H1 (cell line): Measurements from ENCODE around the gene TPBGL. TPM values are rescaled to one million over a fixed set of nuclear protein-coding genes. Genes with fewer than 3 reads are reported as not detected.

Source experiments
- ATF2 ChIP-seq: IDR thresholded peaks from 2 replicates; pipeline ENCODE4 v1.6.1; 2012; ENCODE audit warnings: low read length, inconsistent platforms
- BCL11A ChIP-seq, 2 experiments: IDR thresholded peaks; one replicate each; pipeline ENCODE4 v1.6.1; 2011; ENCODE audit warnings: low read depth in 2 of 2, low read length in 2 of 2, mild to moderate bottlenecking in 2 of 2
- FOSL1 ChIP-seq: IDR thresholded peaks from 2 replicates; pipeline ENCODE4 v1.6.1; 2011; ENCODE audit warnings: mild to moderate bottlenecking, low read depth, low read length, moderate library complexity; ENCODE audit not compliant: insufficient read depth
- KDM1A ChIP-seq: fragments of 200-600, 300-600 bp; sonication (generic); IDR thresholded peaks from 2 replicates; pipeline ENCODE4 v1.7.1; 2016; ENCODE audit warnings: mild to moderate bottlenecking, low read length, borderline replicate concordance
- SAP30 ChIP-seq: fragments of 300-600 bp; sonication (generic); IDR thresholded peaks from 2 replicates; pipeline ENCODE4 v1.7.1; 2012; ENCODE audit warnings: low read length, moderate library complexity, mild to moderate bottlenecking, inconsistent platforms; ENCODE audit not compliant: insufficient read depth, insufficient replicate concordance
- SIX5 ChIP-seq: IDR thresholded peaks from 2 replicates; pipeline ENCODE4 v1.6.1; 2011; ENCODE audit warnings: mild to moderate bottlenecking, low read depth, low read length
- TAF1 ChIP-seq: IDR thresholded peaks from 2 replicates; pipeline ENCODE4 v1.6.1; 2011; ENCODE audit warnings: mild to moderate bottlenecking, low read depth, low read length
- ZNF274 ChIP-seq: IDR thresholded peaks from 2 replicates; pipeline ENCODE4 v1.7.0; 2012; ENCODE audit warnings: low read length, borderline replicate concordance; ENCODE audit errors: extremely low read depth
- polyA plus RNA-seq, 7 experiments: library from polyadenylated mRNA; depleted of rRNA in 3 of 7; stranded (reverse) in 5 of 7; unstranded in 2 of 7; fragments of >200 nt in 5 of 7; fragments of 200-250 nt in 2 of 7; gene quantifications; 1 replicate in 5 of 7; 2 replicates in 1 of 7; 4 replicates in 1 of 7; pipeline versions ENCODE4 v1.2.1 to v1.2.3, GENCODE V29; 2011 to 2013; ENCODE audit warnings: missing spikeins in 2 of 7, mixed read lengths in 2 of 7
- total RNA-seq: library from RNA; stranded (reverse); fragmentation: NEBNext Ultra II Directional; extraction: Animal tissue kit (Norgen Biotek cat#: 25700); gene quantifications from 2 replicates; pipeline ENCODE4 v1.2.1, GENCODE V29; 2021

TPBGL gene
- total and polyA plus RNA-seq, 2 of the 8 experiments (the other 6 are each of a cell fraction or from before 2014, with no cell fraction given): 0.26 to 0.37 TPM

GRCh38 chr11:75194147-75194546 is 46.4 kb upstream of the TPBGL start (continued):
- TF ChIP-seq SAP30 (no peak), SIX5 (no peak), ATF2 (no peak), ZNF274 (no peak), BCL11A (IDR thresholded peaks at IDR 0.05; ENCODE audit: low read depth in 2 of 2, low read length in 2 of 2) (no peak), FOSL1 (no peak), KDM1A (no peak), TAF1 (no peak)
